GM21529 (cell line): ENCODE measurements around the gene TLE2.
A peak's percentile ranks its signal among the peaks of the same experiment; 100 is the strongest.
"Not testable (repeated sequence)": the region's sequence is repeated elsewhere in the genome, so short reads cannot be mapped to it uniquely, and the experiment has no call there.

Experiments
- ATAC-seq: cut with Tn5 transposase; IDR thresholded peaks from one replicate; pipeline ENCODE4 v1.9.1; 2021; ENCODE audit not compliant: unreplicated experiment

The TLE2 gene

GRCh38 chr19:3038214-3038613 lies 9.1 kb upstream of the TLE2 start:
- ATAC-seq: no peak

GRCh38 chr19:3036977-3037544 lies 8.0 kb upstream of the TLE2 start:
- not testable (repeated sequence) for ATAC-seq

GRCh38 chr19:3036119-3036976 lies 7.3 kb upstream of the TLE2 start:
- ATAC-seq: peak; percentile 41

GRCh38 chr19:3035542-3036118 lies 6.5 kb upstream of the TLE2 start:
- peak; percentile 82 for ATAC-seq

GRCh38 chr19:3034656-3035541 lies 5.8 kb upstream of the TLE2 start:
- no peak for ATAC-seq

GRCh38 chr19:3034406-3034655 lies 5.3 kb upstream of the TLE2 start:
- ATAC-seq: no peak

GRCh38 chr19:3033595-3034405 lies 4.7 kb upstream of the TLE2 start:
- no peak for ATAC-seq

- no peak for ATAC-seq
Measured at GRCh38 chr19:3031607-3031867, 2.5 kb upstream of the TLE2 start.

- no peak for ATAC-seq
Measured at GRCh38 chr19:3028305-3029064, 595 bp downstream of the TLE2 start.

GRCh38 chr19:3027981-3028304 lies 1.1 kb downstream of the TLE2 start:
- ATAC-seq: no peak

GRCh38 chr19:3027292-3027691 lies 1.8 kb downstream of the TLE2 start:
- ATAC-seq: no peak

- ATAC-seq: no peak
Measured at GRCh38 chr19:3026768-3027167, 2.3 kb downstream of the TLE2 start.

GRCh38 chr19:3025549-3025886 lies 3.6 kb downstream of the TLE2 start:
- no peak for ATAC-seq

- no peak for ATAC-seq
Measured at GRCh38 chr19:3024870-3025548, 4.1 kb downstream of the TLE2 start.

GRCh38 chr19:3024509-3024869 lies 4.6 kb downstream of the TLE2 start:
- ATAC-seq: no peak

GRCh38 chr19:3020321-3020960 lies 8.6 kb downstream of the TLE2 start:
- no peak for ATAC-seq

GRCh38 chr19:3019211-3019854 lies 9.7 kb downstream of the TLE2 start:
- ATAC-seq: no peak

GRCh38 chr19:3017923-3018322 lies 11.2 kb downstream of the TLE2 start:
- ATAC-seq: no peak
